ENCODE results near the gene IQCN.

Gene IQCN

DNA sequence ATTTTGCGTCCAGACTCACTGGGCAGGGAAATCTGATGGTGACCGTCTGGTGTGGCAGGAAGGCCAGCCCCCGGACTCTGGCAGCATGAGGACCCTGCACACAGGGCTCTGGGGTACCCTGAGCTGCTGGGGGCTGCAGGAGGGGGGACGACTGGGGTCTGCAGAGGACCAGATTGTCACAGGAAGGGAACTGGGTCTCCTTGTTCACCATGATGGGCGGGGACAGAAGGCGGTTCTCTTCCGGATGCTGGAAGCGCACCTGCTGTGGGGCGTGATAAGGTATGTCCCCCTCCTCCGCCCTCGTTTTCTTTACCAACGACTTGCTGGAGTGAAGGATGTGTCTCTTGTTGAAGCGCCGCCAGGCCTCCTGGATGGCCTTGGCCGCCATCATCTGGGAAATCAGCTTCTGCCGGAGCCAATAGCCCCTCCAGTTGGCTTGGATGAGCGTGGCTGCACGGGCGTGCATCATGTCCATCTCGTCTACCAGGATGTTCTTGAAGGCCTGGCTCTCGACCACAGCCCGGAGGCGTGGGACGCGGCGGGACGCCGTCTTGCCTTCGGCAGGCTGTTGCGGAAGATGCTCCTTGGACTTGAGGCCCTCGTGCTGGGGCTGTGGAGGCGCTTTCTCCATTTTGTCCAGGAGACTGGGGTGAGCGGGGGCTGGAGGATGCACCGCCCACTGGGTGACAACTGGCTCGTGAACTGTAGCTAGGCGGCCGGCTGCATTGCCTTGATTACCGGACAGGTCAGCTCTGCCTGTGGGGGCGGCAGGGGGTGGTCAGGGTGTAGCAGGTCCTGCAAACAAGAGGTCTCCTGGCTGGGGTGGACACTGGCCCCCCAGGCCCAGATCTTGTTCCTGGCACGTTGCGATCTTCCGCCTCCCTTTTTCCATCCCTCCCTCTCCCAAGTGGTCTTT is 7.2 kb downstream of the IQCN start:
- no peak for DNase-seq (ENCODE audit: low spot score)

- no peak for DNase-seq (ENCODE audit: low spot score)
Measured at GRCh38 chr19:18265582-18265981, 8.7 kb downstream of the IQCN start.

GRCh38 chr19:18264971-18265540 is 9.2 kb downstream of the IQCN start:
- no peak for DNase-seq (ENCODE audit: low spot score)

DNA sequence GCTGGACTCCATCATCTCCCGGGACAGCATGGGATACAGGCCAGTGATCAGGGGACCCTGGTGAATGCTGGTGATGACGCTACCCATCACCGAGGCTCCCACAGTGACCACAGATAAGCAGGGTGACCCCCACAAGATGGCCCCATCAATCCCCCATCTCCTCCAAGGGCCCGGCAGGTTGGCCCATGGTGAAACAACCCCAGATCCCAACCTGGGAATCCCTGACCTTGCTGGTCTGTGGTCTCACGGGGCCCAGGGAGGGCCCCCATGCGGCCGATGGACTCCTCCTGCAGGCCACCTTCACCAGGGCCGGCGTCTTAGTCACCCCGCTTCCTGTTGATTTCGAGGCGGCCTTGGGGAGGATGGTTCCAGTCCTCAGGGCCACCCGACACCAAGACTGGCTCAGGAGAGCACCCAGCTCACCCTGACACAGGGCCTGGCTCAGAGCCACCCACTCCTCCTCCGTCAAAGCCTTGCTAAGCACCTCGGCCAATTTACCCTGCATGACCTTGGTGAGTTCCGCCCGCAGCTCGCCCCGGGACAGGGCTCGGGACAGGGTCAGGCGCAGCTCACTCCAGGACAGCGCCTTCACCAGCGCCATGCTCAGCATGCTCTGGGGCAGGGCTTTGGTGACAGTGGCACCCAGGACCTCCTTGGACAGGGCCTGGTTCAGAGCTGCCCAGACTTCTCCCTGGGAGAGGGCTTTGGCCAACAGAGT is 10.0 kb downstream of the IQCN start:
- DNase-seq (ENCODE audit: low spot score), result no peak

- no peak for DNase-seq (ENCODE audit: low spot score)
Measured at GRCh38 chr19:18263324-18264136, 10.7 kb downstream of the IQCN start.

DNA sequence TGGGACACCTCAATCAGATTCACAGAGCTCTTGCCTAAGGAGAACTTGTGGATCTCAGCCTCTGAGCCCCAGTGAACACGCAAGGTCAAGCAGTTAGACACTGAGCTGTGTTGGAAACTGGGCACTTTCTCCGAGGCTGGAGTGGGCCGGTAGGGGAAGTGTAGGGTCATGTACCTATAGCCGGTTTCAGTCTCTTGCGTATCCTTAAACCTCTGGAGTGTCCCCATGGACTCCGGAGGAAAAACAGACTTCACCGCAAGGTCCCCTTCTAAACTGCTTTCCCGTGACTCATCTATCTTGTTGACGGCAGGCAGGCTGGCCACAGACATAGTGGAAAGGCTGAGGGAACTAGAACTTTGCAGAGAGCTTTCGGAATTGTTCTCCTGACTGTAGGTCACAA is 11.3 kb downstream of the IQCN start:
- no peak for DNase-seq (ENCODE audit: low spot score)

GRCh38 chr19:18262144-18262543 is 12.1 kb downstream of the IQCN start:
- DNase-seq (ENCODE audit: low spot score), result no peak

- no peak for DNase-seq (ENCODE audit: low spot score)
Measured at GRCh38 chr19:18261474-18261873, 12.8 kb downstream of the IQCN start.

DNA sequence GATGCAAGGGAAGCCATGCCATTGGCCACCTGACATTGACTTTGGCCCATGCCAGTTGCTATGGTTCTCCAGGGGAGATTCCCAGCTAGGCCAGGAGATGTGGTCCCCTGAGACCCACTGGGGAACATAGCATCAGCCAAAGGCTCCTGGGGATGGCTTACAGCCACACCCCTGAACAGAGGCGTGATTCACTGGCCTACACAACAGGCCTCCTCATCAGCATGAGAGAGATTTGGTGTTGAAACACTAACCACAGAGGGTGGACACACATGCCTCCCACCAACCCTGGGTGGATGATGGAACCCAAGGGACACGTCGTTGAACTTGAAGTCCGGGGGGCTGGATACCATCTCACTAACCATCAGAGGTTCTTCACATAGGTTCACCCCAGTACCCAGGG is 14.4 kb downstream of the IQCN start:
- DNase-seq (ENCODE audit: low spot score), result no peak

- DNase-seq (ENCODE audit: low spot score), result no peak
Measured at GRCh38 chr19:18257503-18258470, 16.5 kb downstream of the IQCN start.

DNA sequence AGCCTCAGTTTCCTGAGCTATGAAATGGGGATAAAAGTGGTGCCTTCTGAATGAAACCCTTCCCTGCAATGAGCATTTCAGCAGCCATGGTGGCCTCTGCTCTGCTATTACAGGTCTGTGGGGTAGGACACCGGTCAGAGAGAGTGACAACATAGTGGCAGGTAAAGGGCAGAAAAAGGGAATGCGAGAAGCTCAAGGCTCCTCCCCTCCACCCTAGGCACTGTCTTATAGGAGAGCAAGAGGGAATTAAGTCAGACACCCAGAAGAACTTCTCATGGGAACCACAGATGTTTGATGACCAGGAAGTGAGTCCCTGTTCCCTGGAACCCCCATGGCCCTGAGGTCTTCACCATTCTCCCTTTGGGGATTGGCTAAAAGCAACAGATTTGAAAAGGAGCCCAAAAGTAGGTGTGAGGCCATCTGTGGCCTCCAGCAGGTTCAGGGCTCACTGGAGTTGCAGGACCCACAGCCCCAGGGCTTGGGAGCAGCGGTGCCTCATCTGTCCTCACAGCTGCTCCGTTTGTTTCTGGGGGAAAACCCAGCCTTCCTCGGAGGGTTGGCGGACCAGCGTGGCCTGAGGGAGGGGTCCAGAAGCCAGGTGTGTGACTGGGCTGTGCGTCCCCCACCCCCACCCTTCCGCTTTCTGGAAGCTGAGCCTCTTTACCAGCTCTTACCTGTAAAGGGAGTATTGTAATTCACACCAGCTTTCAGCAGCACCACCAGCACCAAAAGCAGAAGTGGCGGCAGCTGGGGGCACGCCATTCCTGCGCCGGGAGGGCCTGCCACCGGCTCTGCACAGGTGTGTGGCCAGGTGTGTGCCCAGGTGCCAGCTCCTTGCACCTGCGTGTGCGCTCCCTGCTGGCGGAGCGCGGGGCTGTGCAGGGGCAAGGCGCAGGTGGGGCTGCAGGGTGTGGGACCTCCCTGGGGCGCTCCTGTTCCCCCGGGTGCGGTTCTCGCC is 19.4 kb downstream of the IQCN start:
- no peak for DNase-seq (ENCODE audit: low spot score)

- no peak for DNase-seq (ENCODE audit: low spot score)
Measured at GRCh38 chr19:18253716-18254115, 20.5 kb downstream of the IQCN start.

GRCh38 chr19:18253130-18253529 is 21.1 kb downstream of the IQCN start:
- DNase-seq (ENCODE audit: low spot score), result no peak

- no peak for DNase-seq (ENCODE audit: low spot score)
Measured at GRCh38 chr19:18252370-18252717, 21.9 kb downstream of the IQCN start.

DNA sequence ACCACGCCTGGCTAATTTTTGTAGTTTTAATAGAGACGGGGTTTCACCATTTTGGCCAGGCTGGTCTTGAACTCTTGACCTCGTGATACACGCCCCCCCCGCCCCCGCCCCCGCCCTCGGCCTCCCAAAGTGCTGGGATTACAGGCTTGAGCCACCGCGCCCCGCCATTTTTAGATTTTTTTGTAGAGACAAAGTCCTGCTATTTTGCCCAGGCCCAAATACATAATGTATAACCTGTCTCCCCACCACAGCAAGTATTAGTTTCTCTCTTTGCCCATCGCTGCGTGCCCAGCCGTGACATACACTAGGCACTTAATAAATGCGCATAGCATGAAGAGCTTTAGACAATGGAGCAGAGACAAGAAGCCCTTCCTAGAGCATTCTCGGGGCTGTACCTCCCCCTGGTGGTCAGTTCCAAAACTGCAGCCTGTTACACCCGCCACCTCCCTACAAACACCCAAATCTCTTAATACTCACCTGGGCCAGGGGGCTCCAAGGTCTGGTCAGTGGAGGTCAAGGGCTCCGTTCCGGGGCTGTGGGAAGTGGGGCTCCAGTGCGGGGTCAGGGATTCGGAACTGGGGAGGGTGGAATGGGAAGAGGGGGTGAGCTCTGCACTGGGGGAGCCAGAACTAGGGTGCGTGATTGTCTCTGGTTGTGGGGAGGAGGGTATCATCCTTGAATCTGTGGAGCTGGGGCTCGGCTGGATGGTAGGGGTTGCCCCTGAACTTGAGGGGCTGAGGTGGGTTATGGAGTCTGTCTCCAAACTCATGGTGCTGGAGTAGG is 22.5 kb downstream of the IQCN start:
- peak; percentile 76 for DNase-seq (ENCODE audit: low spot score)

- no peak for DNase-seq (ENCODE audit: low spot score)
Measured at GRCh38 chr19:18249834-18250233, 24.4 kb downstream of the IQCN start.

DNA sequence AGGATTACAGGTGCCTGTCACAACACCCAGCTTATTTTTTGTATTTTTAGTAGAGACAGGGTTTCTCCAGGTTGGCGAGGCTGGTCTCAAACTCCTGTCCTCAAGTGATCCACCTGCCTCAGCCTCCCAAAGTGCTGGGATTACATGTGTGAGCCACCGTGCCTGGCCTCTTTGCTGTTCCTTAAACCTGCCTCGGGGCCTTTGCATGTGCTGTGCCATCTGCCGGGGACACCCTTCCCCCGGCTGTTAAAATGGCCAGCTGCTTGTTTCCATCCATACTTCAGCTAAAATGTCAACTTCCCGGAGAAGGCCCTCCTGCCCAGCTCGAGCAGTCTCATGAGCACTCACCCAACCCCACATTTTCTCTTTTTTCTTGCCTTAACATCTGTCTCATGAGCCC is 29.0 kb downstream of the IQCN start:
- DNase-seq (ENCODE audit: low spot score), result no peak

DNA sequence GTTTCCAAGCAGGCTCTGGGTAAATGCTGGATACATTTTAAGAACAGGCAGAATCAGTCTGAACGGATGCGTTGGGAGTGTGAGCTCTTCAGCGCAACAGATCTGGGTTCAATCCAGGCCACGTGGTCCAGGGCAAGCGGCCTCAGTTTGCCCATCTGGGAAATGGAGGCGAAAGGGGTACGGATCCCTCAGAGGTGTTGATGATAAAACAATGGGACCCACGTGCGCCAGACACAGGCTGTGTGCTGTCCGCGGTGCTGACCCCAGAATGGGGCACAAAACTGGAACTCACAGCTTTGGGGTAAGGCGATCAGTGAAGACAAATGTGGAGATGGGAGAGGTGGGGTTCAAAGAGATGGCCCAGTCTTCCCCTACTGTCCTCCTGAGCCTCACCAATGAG is 34.9 kb downstream of the IQCN start:
- no peak for DNase-seq (ENCODE audit: low spot score)

GRCh38 chr19:18234194-18234593 is 40.1 kb downstream of the IQCN start:
- no peak for DNase-seq (ENCODE audit: low spot score)

Measured in Ammon's horn (tissue), 1 donor.